Activated CD4-positive, alpha-beta memory T cell treated with anti-CD3 and anti-CD28 coated beads, Interleukin-2, amount 10 ng/mL, durations not matched to agents 7 days and 5 days (primary cell): ENCODE results near the gene LAD1. TPM values are rescaled to one million over a fixed set of nuclear protein-coding genes. Genes with fewer than 3 reads are reported as not detected.

Experiments
- CTCF ChIA-PET: fragments of 350-600 bp; sonication (Branson Sonifier 250); formaldehyde crosslinking; loops from one replicate; lab custom pipeline; 2021; ENCODE audit warnings: antibody characterized with exemption, inconsistent platforms; lab: Charles Lee
- POLR2A ChIA-PET: fragments of 350-600 bp; sonication (Branson Sonifier 250); formaldehyde crosslinking; loops from one replicate; lab custom pipeline; 2021; ENCODE audit warnings: antibody characterized with exemption; lab: Charles Lee
- DNase-seq: peaks from one replicate; pipeline ENCODE4 v3.0.0-alpha.2; 2020
- H3K27ac Mint-ChIP-seq: one replicate; pipeline ENCODE4 v1.8.0; 2021; ENCODE audit warnings: mild to moderate bottlenecking, mixed read lengths
- H3K27me3 Mint-ChIP-seq: one replicate; pipeline ENCODE4 v1.8.0; 2021; ENCODE audit warnings: mixed read lengths
- H3K36me3 Mint-ChIP-seq: one replicate; pipeline ENCODE4 v1.8.0; 2021; ENCODE audit warnings: low read depth, mixed read lengths
- H3K4me1 Mint-ChIP-seq: one replicate; pipeline ENCODE4 v1.8.0; 2021; ENCODE audit warnings: mixed read lengths
- H3K4me3 Mint-ChIP-seq: one replicate; pipeline ENCODE4 v1.8.0; 2021; ENCODE audit warnings: mild to moderate bottlenecking, mixed read lengths
- H3K9me3 Mint-ChIP-seq: one replicate; pipeline ENCODE4 v1.8.0; 2021; ENCODE audit warnings: mixed read lengths
- total RNA-seq, 2 experiments: library from RNA; stranded (reverse); gene quantifications; one replicate each; pipeline ENCODE4 v1.2.3, GENCODE V29; 2021

LAD1 gene
- total RNA-seq, 2 experiments from 2014 or later: not detected

GRCh38 chr1:201346337-201346939 is 52.7 kb downstream of the LAD1 start:
- no peak overlapping the region for H3K4me3 Mint-ChIP-seq
- no peaks in the 10 kb centered on the region for H3K36me3 Mint-ChIP-seq
- no peaks in the 10 kb centered on the region for H3K4me1 Mint-ChIP-seq
- H3K9me3 Mint-ChIP-seq: no peaks in the 10 kb centered on the region
- H3K27ac Mint-ChIP-seq: no peak overlapping the region
- no peak for DNase-seq
- CTCF ChIA-PET: interaction anchor here (0.5 to 2.2 kb wide), 5 partner anchors 14 to 518 kb away, joined by 3 to 7 read pairs (median 5); no protein-coding TSS in a partner anchor
- peaks cover 28% of the 10 kb centered on the region for H3K27me3 Mint-ChIP-seq
- POLR2A ChIA-PET: no interaction called here

GRCh38 chr1:201345081-201345355 is 54.1 kb downstream of the LAD1 start:
- no peak overlapping the region for H3K4me3 Mint-ChIP-seq
- ChIA-PET POLR2A (no interaction called here), CTCF (interaction anchor here (2.2 kb wide), 1 partner anchor 34 kb away, joined by 5 read pairs; no protein-coding TSS in a partner anchor)
- H3K27ac Mint-ChIP-seq: no peak overlapping the region
- peaks cover 26% of the 10 kb centered on the region for H3K27me3 Mint-ChIP-seq
- no peaks in the 10 kb centered on the region for H3K4me1 Mint-ChIP-seq
- no peak for DNase-seq
- H3K9me3 Mint-ChIP-seq: no peaks in the 10 kb centered on the region
- no peaks in the 10 kb centered on the region for H3K36me3 Mint-ChIP-seq

- no peak for DNase-seq
- H3K27ac Mint-ChIP-seq: no peak overlapping the region
- H3K4me3 Mint-ChIP-seq: no peak overlapping the region
- H3K27me3 Mint-ChIP-seq: peaks cover 27% of the 10 kb centered on the region
- no peaks in the 10 kb centered on the region for H3K9me3 Mint-ChIP-seq
- POLR2A ChIA-PET: no interaction called here
- CTCF ChIA-PET: no interaction called here
- H3K4me1 Mint-ChIP-seq: no peaks in the 10 kb centered on the region
- H3K36me3 Mint-ChIP-seq: no peaks in the 10 kb centered on the region
Measured at GRCh38 chr1:201344206-201345080, 54.7 kb downstream of the LAD1 start.

- DNase-seq: no peak
- POLR2A ChIA-PET: no interaction called here
- CTCF ChIA-PET: no interaction called here
- no peak overlapping the region for H3K4me3 Mint-ChIP-seq
- H3K27ac Mint-ChIP-seq: no peak overlapping the region
- no peaks in the 10 kb centered on the region for H3K4me1 Mint-ChIP-seq
- H3K9me3 Mint-ChIP-seq: no peaks in the 10 kb centered on the region
- H3K36me3 Mint-ChIP-seq: no peaks in the 10 kb centered on the region
- peaks cover 21% of the 10 kb centered on the region for H3K27me3 Mint-ChIP-seq
Measured at GRCh38 chr1:201341377-201341776, 57.7 kb downstream of the LAD1 start.

GRCh38 chr1:201336711-201337450 is 62.2 kb downstream of the LAD1 start:
- Mint-ChIP-seq H3K9me3 (no peaks in the 10 kb centered on the region), H3K4me1 (no peaks in the 10 kb centered on the region), H3K36me3 (no peaks in the 10 kb centered on the region), H3K4me3 (no peak overlapping the region), H3K27ac (no peak overlapping the region), H3K27me3 (peaks cover 18% of the 10 kb centered on the region)
- ChIA-PET CTCF (no interaction called here), POLR2A (no interaction called here)
- DNase-seq: no peak

DNA sequence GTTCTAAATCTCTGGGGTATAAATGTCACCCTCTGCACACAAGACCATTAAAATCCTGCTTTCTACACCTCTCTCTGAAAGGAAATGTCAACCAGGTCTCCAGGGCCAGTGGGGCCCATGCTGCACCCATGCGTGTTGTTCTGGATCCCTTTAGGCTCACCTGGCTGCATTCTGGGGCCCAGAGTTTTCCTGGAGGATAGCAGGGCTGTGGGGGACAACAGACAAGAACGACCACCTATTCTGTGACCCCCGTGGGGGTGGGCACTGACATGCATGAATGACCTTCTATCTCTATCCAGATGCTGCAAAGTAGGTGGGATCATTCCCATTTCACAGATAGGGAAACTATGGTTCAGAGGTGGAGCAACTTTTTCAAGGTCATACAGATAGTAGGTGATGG is 63.2 kb downstream of the LAD1 start:
- H3K9me3 Mint-ChIP-seq: no peaks in the 10 kb centered on the region
- H3K36me3 Mint-ChIP-seq: no peaks in the 10 kb centered on the region
- POLR2A ChIA-PET: no interaction called here
- DNase-seq: no peak
- H3K4me1 Mint-ChIP-seq: no peaks in the 10 kb centered on the region
- peaks cover 12% of the 10 kb centered on the region for H3K27me3 Mint-ChIP-seq
- no peak overlapping the region for H3K27ac Mint-ChIP-seq
- H3K4me3 Mint-ChIP-seq: no peak overlapping the region
- CTCF ChIA-PET: no interaction called here

- Mint-ChIP-seq H3K27ac (no peak overlapping the region), H3K4me3 (no peak overlapping the region), H3K9me3 (no peaks in the 10 kb centered on the region), H3K27me3 (peaks cover 11% of the 10 kb centered on the region), H3K36me3 (no peaks in the 10 kb centered on the region), H3K4me1 (no peaks in the 10 kb centered on the region)
- no peak for DNase-seq
- CTCF ChIA-PET: interaction anchor here (1.1 kb wide), 1 partner anchor 12 kb away, joined by 4 read pairs; no protein-coding TSS in a partner anchor
- POLR2A ChIA-PET: no interaction called here
Measured at GRCh38 chr1:201335174-201335870, 63.8 kb downstream of the LAD1 start.

GRCh38 chr1:201334325-201335173 is 64.6 kb downstream of the LAD1 start:
- no peak for DNase-seq
- Mint-ChIP-seq H3K9me3 (no peaks in the 10 kb centered on the region), H3K36me3 (no peaks in the 10 kb centered on the region), H3K4me3 (no peak overlapping the region), H3K27me3 (peaks cover 9% of the 10 kb centered on the region), H3K4me1 (no peaks in the 10 kb centered on the region), H3K27ac (no peak overlapping the region)
- POLR2A ChIA-PET: no interaction called here
- CTCF ChIA-PET: interaction anchor here (1.1 kb wide), 1 partner anchor 13 kb away, joined by 4 read pairs; no protein-coding TSS in a partner anchor

- no peaks in the 10 kb centered on the region for H3K36me3 Mint-ChIP-seq
- no peak overlapping the region for H3K4me3 Mint-ChIP-seq
- H3K27ac Mint-ChIP-seq: no peak overlapping the region
- no peaks in the 10 kb centered on the region for H3K9me3 Mint-ChIP-seq
- H3K4me1 Mint-ChIP-seq: no peaks in the 10 kb centered on the region
- DNase-seq: no peak
- ChIA-PET POLR2A (no interaction called here), CTCF (no interaction called here)
- H3K27me3 Mint-ChIP-seq: peaks cover 6% of the 10 kb centered on the region
Measured at GRCh38 chr1:201332616-201333335, 66.3 kb downstream of the LAD1 start.

DNA sequence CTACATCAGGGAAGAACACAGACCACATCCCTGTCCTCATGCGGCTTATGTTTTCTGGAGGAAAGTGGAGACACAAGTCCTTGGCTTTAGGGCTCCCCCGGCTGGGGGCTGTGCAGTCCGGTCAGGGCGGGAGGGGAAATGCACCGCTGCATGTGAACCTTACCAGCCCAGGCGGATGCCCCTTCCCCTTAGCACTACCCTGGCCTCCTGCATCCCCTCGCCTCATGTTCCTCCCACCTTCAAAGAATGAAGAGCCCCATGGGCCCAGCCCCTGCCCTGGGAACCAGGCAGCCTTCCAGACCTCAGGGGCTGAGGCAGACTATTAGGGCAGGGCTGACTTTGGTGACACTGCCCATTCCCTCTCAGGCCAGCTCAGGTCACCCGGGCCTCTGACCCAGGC is 67.1 kb downstream of the LAD1 start:
- H3K27ac Mint-ChIP-seq: no peak overlapping the region
- H3K4me3 Mint-ChIP-seq: no peak overlapping the region
- ChIA-PET CTCF (no interaction called here), POLR2A (no interaction called here)
- H3K9me3 Mint-ChIP-seq: no peaks in the 10 kb centered on the region
- H3K36me3 Mint-ChIP-seq: no peaks in the 10 kb centered on the region
- peaks cover 6% of the 10 kb centered on the region for H3K27me3 Mint-ChIP-seq
- H3K4me1 Mint-ChIP-seq: no peaks in the 10 kb centered on the region
- DNase-seq: no peak

DNA sequence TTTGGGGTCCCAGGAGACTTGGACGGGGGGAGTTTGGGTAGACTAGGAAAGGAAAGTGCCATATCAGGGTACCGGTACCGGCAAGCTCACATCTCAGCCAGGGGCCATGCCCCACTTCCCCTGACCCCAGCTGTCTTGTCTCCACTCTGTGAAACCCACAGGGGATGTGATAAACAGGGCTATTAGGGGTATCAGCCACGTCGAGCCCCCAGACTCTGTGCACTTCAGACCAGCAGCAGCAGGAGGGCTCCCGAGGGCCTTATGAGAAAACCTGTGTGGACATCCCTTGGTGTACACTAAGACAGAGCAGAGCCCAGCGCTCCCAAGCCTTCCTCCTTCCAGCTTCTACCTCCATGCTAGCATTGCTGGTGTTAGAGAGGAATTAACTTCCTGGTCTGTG is 68.0 kb downstream of the LAD1 start:
- DNase-seq: no peak
- H3K4me1 Mint-ChIP-seq: no peaks in the 10 kb centered on the region
- peaks cover 11% of the 10 kb centered on the region for H3K27me3 Mint-ChIP-seq
- no peak overlapping the region for H3K27ac Mint-ChIP-seq
- no peak overlapping the region for H3K4me3 Mint-ChIP-seq
- no peaks in the 10 kb centered on the region for H3K36me3 Mint-ChIP-seq
- H3K9me3 Mint-ChIP-seq: no peaks in the 10 kb centered on the region
- ChIA-PET POLR2A (no interaction called here), CTCF (no interaction called here)
